Left lung (tissue), 10 donors: ENCODE results near the gene PPP2R2B. TPM values are rescaled to one million over a fixed set of nuclear protein-coding genes. Genes with fewer than 3 reads are reported as not detected.

ENCODE experiments used
- ATAC-seq: fragments of 200-7000 bp; cut with Tn5 transposase; one replicate; pipeline ENCODE4 v1.9.1; 2020; ENCODE audit warnings: moderate library complexity
- DNase-seq, 4 donors: peaks; one replicate each; pipeline ENCODE4 v3.0.0-alpha.2; 2013 to 2020
- H3K27ac ChIP-seq, 2 donors: fragments of 200-600 bp; sonication (generic) in 1 of 2; one replicate each; pipeline versions ENCODE4 v1.5.0 to v1.8.0; 2020 to 2021
- H3K27me3 ChIP-seq, 2 donors: fragments of 200-600 bp; sonication (generic) in 1 of 2; one replicate each; pipeline versions ENCODE4 v1.5.0 to v1.8.0; 2020 to 2021
- H3K36me3 ChIP-seq, 2 donors: fragments of 200-600 bp; sonication (generic) in 1 of 2; one replicate each; pipeline versions ENCODE4 v1.5.0 to v1.8.0; 2020 to 2021
- H3K4me1 ChIP-seq, 2 donors: fragments of 200-600 bp; one replicate each; pipeline ENCODE4 v1.8.0; 2021
- H3K4me3 ChIP-seq, 2 donors: fragments of 200-600 bp; sonication (generic) in 1 of 2; one replicate each; pipeline versions ENCODE4 v1.5.0 to v1.8.0; 2020 to 2021; ENCODE audit warnings: mild to moderate bottlenecking in 1 of 2
- H3K9me3 ChIP-seq, 2 donors: fragments of 200-600 bp; sonication (generic) in 1 of 2; one replicate each; pipeline versions ENCODE4 v1.5.0 to v1.8.0; 2020 to 2021
- intact Hi-C, 2 donors: fragments of 100-400 bp; cut with DNase I; formaldehyde crosslinking; loops; one replicate each; pipeline versions ENCODE4 v1.11.2 to v1.14.2; 2022
- polyA plus RNA-seq, 6 donors: library from polyadenylated mRNA; unstranded; fragments of 120-200 nt; gene quantifications; one replicate each; pipeline ENCODE4 v1.2.1, GENCODE V29; 2013; ENCODE audit not compliant: insufficient read length in 6 of 6
- total RNA-seq, 2 donors: library from RNA; stranded (reverse); fragmentation: NEBNext Ultra II Directional; extraction: Animal tissue kit (Norgen Biotek cat#: 25700); gene quantifications; one replicate each; pipeline ENCODE4 v1.2.1, GENCODE V29; 2021
- TF ChIP-seq, protein P1 (sequence below), 2 donors: fragments of 200-600 bp; sonication (generic) in 1 of 2; IDR thresholded peaks; one replicate each; pipeline versions ENCODE4 v1.5.0 to v1.8.0; 2021; ENCODE audit warnings: antibody characterized with exemption in 2 of 2
- donor health status: DM: no; HTN: yes; CAD: no.
- donor health status: DM: no; HTN: no; CAD: no.

PPP2R2B gene
- total and polyA plus RNA-seq, 8 donors: 0.23 to 1.5 (median 0.43) TPM

GRCh38 chr5:146703899-146704298 lies 174.7 kb downstream of the PPP2R2B start:
- no peaks in the 10 kb centered on the region for H3K4me1 ChIP-seq
- no peaks in the 10 kb centered on the region for H3K9me3 ChIP-seq
- no peaks in the 10 kb centered on the region for H3K36me3 ChIP-seq
- no peaks in the 10 kb centered on the region for H3K27me3 ChIP-seq
- TF ChIP-seq, protein P1, sequence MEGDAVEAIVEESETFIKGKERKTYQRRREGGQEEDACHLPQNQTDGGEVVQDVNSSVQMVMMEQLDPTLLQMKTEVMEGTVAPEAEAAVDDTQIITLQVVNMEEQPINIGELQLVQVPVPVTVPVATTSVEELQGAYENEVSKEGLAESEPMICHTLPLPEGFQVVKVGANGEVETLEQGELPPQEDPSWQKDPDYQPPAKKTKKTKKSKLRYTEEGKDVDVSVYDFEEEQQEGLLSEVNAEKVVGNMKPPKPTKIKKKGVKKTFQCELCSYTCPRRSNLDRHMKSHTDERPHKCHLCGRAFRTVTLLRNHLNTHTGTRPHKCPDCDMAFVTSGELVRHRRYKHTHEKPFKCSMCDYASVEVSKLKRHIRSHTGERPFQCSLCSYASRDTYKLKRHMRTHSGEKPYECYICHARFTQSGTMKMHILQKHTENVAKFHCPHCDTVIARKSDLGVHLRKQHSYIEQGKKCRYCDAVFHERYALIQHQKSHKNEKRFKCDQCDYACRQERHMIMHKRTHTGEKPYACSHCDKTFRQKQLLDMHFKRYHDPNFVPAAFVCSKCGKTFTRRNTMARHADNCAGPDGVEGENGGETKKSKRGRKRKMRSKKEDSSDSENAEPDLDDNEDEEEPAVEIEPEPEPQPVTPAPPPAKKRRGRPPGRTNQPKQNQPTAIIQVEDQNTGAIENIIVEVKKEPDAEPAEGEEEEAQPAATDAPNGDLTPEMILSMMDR (IDR thresholded peaks at IDR 0.05): no peak
- ATAC-seq: no peak
- no peak overlapping the region for H3K4me3 ChIP-seq
- no peak for DNase-seq
- intact Hi-C loops: no loop called here
- H3K27ac ChIP-seq: no peak overlapping the region

DNA sequence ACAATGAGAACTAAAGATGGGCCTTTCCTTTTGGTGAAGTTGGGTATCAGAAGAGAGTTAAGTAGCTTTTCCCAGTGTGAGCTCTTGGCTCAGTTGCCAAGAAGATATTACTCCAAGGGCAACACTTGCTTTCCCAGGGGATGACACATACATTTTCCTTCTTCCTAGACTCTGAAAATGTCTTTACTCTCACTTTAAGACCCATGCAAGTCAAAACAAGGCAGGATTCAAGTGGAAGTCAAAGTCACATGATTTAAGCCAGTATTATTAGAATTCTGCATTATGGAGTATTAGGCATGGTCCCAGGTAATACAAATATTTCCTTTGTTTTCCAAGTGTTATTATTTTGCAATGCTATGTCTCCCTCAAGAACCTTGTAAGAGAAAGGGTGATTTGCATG lies 175.1 kb downstream of the PPP2R2B start:
- DNase-seq: no peak
- no peaks in the 10 kb centered on the region for H3K4me1 ChIP-seq
- no peak for ATAC-seq

DNA sequence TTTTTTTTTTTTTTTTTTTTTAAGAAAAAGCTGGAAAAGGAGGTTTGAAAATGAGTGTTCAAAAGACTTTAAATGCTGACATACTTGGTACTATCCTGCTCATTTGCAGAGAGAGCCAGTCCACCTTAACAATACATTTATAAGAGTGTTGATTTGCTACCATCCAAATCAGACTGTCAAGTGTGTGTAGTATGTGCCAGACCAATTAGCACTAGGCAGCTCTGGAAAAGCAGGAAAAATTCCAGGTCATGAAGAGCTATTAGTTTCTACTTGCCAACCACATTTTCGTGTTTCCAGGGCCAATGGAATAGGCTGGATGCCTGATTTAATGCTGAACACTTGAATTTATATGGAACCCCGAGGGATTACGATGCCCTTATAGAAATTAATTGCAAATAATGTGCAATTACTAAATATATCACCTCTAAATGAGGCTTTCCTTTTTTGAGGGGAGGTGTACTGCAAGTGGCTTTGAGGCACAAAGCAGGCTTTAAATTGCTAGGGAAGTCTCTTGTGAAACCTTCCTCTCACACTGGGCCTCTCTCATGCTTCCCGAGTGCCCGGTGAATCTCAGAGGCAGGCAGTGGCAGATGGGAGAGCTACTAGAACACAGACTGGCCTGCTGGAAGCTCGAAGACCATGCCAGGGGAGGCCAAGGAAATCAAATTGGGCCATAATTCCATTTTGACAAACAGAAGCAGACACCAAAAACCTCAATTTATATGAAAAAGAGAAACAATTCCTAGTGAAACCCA lies 178.7 kb downstream of the PPP2R2B start:
- H3K9me3 ChIP-seq: no peaks in the 10 kb centered on the region
- no peaks in the 10 kb centered on the region for H3K36me3 ChIP-seq
- intact Hi-C loops: no loop called here
- DNase-seq: no peak
- no peak for ATAC-seq
- H3K27me3 ChIP-seq: no peaks in the 10 kb centered on the region
- TF ChIP-seq, protein P1 (IDR thresholded peaks at IDR 0.05): no peak
- H3K4me3 ChIP-seq: no peak overlapping the region
- no peaks in the 10 kb centered on the region for H3K4me1 ChIP-seq
- no peak overlapping the region for H3K27ac ChIP-seq

More for the DNA sequence above, 175.1 kb downstream of the PPP2R2B start:
- H3K36me3 ChIP-seq: no peaks in the 10 kb centered on the region
- no peaks in the 10 kb centered on the region for H3K27me3 ChIP-seq
- intact Hi-C loops: no loop called here
- H3K27ac ChIP-seq: no peak overlapping the region
- H3K4me3 ChIP-seq: no peak overlapping the region
- H3K9me3 ChIP-seq: no peaks in the 10 kb centered on the region
- TF ChIP-seq, protein P1 (IDR thresholded peaks at IDR 0.05): no peak

GRCh38 chr5:146699138-146699537 lies 179.4 kb downstream of the PPP2R2B start:
- Histone ChIP-seq H3K36me3 (no peaks in the 10 kb centered on the region), H3K4me3 (no peak overlapping the region), H3K27ac (no peak overlapping the region), H3K27me3 (no peaks in the 10 kb centered on the region), H3K9me3 (no peaks in the 10 kb centered on the region), H3K4me1 (no peaks in the 10 kb centered on the region)
- intact Hi-C loops: no loop called here
- DNase-seq (no peak), ATAC-seq (no peak)
- TF ChIP-seq, protein P1 (IDR thresholded peaks at IDR 0.05): no peak

DNA sequence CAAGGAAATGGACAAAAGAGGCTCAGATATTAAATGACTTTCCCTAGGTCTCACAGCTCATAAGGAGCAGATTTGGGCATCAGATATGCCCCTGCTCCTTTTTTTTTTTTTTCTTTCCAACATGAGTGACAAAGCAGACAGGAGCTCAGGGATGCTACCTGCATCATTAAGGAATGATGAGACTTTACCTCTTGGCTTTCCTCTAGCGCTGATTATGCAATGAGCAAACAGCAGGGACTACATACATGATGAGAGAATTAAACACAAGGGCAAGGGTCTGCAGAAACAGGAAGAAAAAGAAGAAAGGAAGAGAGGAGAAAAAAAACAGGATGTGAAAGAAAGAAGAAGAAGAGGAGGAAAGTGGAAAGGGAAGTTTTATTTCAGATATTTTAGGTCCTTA lies 179.9 kb downstream of the PPP2R2B start:
- ATAC-seq: no peak
- TF ChIP-seq, protein P1 (IDR thresholded peaks at IDR 0.05): no peak
- intact Hi-C loops: no loop called here
- Histone ChIP-seq H3K4me1 (no peaks in the 10 kb centered on the region), H3K27me3 (no peaks in the 10 kb centered on the region), H3K27ac (no peak overlapping the region), H3K36me3 (no peaks in the 10 kb centered on the region), H3K4me3 (no peak overlapping the region), H3K9me3 (no peaks in the 10 kb centered on the region)
- no peak for DNase-seq
